ENCODE data around the gene HOXC4. TPM values are rescaled to one million over a fixed set of nuclear protein-coding genes. Genes with fewer than 3 reads are reported as not detected.

Gene HOXC4
- total and polyA plus RNA-seq, 4 donors: 0.02 TPM; not detected in 3

GRCh38 chr12:54024581-54025305 lies 28.9 kb upstream of the HOXC4 start:
- no peak for TF ChIP-seq RXRA (IDR thresholded peaks at IDR 0.05)
- TF ChIP-seq FOXA2 (IDR thresholded peaks at IDR 0.05): no peak
- no peak for TF ChIP-seq RAD21 (IDR thresholded peaks at IDR 0.05)
- TF ChIP-seq HNF4A (conservative IDR thresholded peaks at IDR 0.05): no peak
- no peak for TF ChIP-seq ZBTB33 (IDR thresholded peaks at IDR 0.05)
- no peak for TF ChIP-seq SP1 (IDR thresholded peaks at IDR 0.05)
- no peak overlapping the region for H3K9ac ChIP-seq (ENCODE audit: low read depth in 1 of 2, low read length in 2 of 2)
- H3K4me1 ChIP-seq (ENCODE audit: control insufficient read depth in 4 of 4, insufficient read depth in 4 of 4, low read length in 3 of 4): peaks cover 0 to 8% (median 2%) of the 10 kb centered on the region in 4 donors
- no peak overlapping the region for H3K4me3 ChIP-seq (ENCODE audit: low read depth in 1 of 3, low read length in 3 of 3)
- H3K27ac ChIP-seq (ENCODE audit: low read depth in 1 of 2, low read length in 2 of 2): no peak overlapping the region
- WGBS: 27% methylated on average over 5 of the region's 5 CpGs
- no peaks in the 10 kb centered on the region for H3K9me3 ChIP-seq (ENCODE audit: control insufficient read depth in 4 of 4, low read length in 3 of 4)
- no peak for DNase-seq (ENCODE audit: low spot score)
- no peaks in the 10 kb centered on the region for H3K36me3 ChIP-seq (ENCODE audit: control insufficient read depth in 4 of 4, insufficient read depth in 3 of 4, low read depth in 1 of 4, low read length in 3 of 4)
- peaks cover 9 to 45% (median 28%) of the 10 kb centered on the region in 4 donors for H3K27me3 ChIP-seq (ENCODE audit: control insufficient read depth in 4 of 4, insufficient read depth in 4 of 4, low read length in 3 of 4)

GRCh38 chr12:54025499-54026405 lies 27.9 kb upstream of the HOXC4 start:
- TF ChIP-seq SP1 (IDR thresholded peaks at IDR 0.05) (no peak), YY1 (IDR thresholded peaks at IDR 0.05) (no peak), FOXA2 (IDR thresholded peaks at IDR 0.05) (no peak), ZBTB33 (IDR thresholded peaks at IDR 0.05) (no peak), NR2F2 (IDR thresholded peaks at IDR 0.05) (no peak), RAD21 (IDR thresholded peaks at IDR 0.05) (no peak), GABPA (IDR thresholded peaks at IDR 0.05 in 1 of 2, conservative IDR thresholded peaks at IDR 0.05 in 1 of 2) (no peak), HNF4A (conservative IDR thresholded peaks at IDR 0.05) (no peak), RXRA (IDR thresholded peaks at IDR 0.05) (no peak), TAF1 (conservative IDR thresholded peaks at IDR 0.05) (no peak), JUND (IDR thresholded peaks at IDR 0.05) (no peak), EGR1 (IDR thresholded peaks at IDR 0.05; ENCODE audit: low read depth in 2 of 2) (no peak), HNF4G (IDR thresholded peaks at IDR 0.05) (no peak), FOXA1 (IDR thresholded peaks at IDR 0.05) (no peak)
- TF ChIP-seq, protein P1, sequence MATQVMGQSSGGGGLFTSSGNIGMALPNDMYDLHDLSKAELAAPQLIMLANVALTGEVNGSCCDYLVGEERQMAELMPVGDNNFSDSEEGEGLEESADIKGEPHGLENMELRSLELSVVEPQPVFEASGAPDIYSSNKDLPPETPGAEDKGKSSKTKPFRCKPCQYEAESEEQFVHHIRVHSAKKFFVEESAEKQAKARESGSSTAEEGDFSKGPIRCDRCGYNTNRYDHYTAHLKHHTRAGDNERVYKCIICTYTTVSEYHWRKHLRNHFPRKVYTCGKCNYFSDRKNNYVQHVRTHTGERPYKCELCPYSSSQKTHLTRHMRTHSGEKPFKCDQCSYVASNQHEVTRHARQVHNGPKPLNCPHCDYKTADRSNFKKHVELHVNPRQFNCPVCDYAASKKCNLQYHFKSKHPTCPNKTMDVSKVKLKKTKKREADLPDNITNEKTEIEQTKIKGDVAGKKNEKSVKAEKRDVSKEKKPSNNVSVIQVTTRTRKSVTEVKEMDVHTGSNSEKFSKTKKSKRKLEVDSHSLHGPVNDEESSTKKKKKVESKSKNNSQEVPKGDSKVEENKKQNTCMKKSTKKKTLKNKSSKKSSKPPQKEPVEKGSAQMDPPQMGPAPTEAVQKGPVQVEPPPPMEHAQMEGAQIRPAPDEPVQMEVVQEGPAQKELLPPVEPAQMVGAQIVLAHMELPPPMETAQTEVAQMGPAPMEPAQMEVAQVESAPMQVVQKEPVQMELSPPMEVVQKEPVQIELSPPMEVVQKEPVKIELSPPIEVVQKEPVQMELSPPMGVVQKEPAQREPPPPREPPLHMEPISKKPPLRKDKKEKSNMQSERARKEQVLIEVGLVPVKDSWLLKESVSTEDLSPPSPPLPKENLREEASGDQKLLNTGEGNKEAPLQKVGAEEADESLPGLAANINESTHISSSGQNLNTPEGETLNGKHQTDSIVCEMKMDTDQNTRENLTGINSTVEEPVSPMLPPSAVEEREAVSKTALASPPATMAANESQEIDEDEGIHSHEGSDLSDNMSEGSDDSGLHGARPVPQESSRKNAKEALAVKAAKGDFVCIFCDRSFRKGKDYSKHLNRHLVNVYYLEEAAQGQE (IDR thresholded peaks at IDR 0.05): no peak
- TF ChIP-seq, protein P2, sequence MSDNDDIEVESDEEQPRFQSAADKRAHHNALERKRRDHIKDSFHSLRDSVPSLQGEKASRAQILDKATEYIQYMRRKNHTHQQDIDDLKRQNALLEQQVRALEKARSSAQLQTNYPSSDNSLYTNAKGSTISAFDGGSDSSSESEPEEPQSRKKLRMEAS (IDR thresholded peaks at IDR 0.05): no peak
- TF ChIP-seq, protein P3, sequence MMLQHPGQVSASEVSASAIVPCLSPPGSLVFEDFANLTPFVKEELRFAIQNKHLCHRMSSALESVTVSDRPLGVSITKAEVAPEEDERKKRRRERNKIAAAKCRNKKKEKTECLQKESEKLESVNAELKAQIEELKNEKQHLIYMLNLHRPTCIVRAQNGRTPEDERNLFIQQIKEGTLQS (IDR thresholded peaks at IDR 0.05): no peak
- TF ChIP-seq, protein P4, sequence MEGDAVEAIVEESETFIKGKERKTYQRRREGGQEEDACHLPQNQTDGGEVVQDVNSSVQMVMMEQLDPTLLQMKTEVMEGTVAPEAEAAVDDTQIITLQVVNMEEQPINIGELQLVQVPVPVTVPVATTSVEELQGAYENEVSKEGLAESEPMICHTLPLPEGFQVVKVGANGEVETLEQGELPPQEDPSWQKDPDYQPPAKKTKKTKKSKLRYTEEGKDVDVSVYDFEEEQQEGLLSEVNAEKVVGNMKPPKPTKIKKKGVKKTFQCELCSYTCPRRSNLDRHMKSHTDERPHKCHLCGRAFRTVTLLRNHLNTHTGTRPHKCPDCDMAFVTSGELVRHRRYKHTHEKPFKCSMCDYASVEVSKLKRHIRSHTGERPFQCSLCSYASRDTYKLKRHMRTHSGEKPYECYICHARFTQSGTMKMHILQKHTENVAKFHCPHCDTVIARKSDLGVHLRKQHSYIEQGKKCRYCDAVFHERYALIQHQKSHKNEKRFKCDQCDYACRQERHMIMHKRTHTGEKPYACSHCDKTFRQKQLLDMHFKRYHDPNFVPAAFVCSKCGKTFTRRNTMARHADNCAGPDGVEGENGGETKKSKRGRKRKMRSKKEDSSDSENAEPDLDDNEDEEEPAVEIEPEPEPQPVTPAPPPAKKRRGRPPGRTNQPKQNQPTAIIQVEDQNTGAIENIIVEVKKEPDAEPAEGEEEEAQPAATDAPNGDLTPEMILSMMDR (IDR thresholded peaks at IDR 0.05; ENCODE audit: low read depth, low read length, missing input control): no peak
- no peaks in the 10 kb centered on the region for H3K36me3 ChIP-seq (ENCODE audit: control insufficient read depth in 4 of 4, insufficient read depth in 3 of 4, low read depth in 1 of 4, low read length in 3 of 4)
- no peak overlapping the region for H3K9ac ChIP-seq (ENCODE audit: low read depth in 1 of 2, low read length in 2 of 2)
- no peak overlapping the region for H3K27ac ChIP-seq (ENCODE audit: low read depth in 1 of 2, low read length in 2 of 2)
- no peak for DNase-seq (ENCODE audit: low spot score)
- 17% methylated on average over 7 of the region's 7 CpGs for WGBS
- H3K4me1 ChIP-seq (ENCODE audit: control insufficient read depth in 4 of 4, insufficient read depth in 4 of 4, low read length in 3 of 4): peaks cover 0 to 6% (median 1%) of the 10 kb centered on the region in 4 donors
- no peaks in the 10 kb centered on the region for H3K9me3 ChIP-seq (ENCODE audit: control insufficient read depth in 4 of 4, low read length in 3 of 4)
- H3K27me3 ChIP-seq (ENCODE audit: control insufficient read depth in 4 of 4, insufficient read depth in 4 of 4, low read length in 3 of 4): peaks cover 12 to 41% (median 28%) of the 10 kb centered on the region in 4 donors
- no peak overlapping the region for H3K4me3 ChIP-seq (ENCODE audit: low read depth in 1 of 3, low read length in 3 of 3)
